Ureter (tissue), 1 donor: Measurements from ENCODE around the gene ALB. TPM values are rescaled to one million over a fixed set of nuclear protein-coding genes. Genes with fewer than 3 reads are reported as not detected.
"Not testable (repeated sequence)": the region's sequence is repeated elsewhere in the genome, so short reads cannot be mapped to it uniquely, and the experiment has no call there.

Source experiments
- DNase-seq: peaks from one replicate; pipeline ENCODE4 v3.0.0-alpha.2; 2020; ENCODE audit warnings: low spot score
- total RNA-seq: library from RNA; stranded (reverse); gene quantifications from one replicate; pipeline ENCODE4 v1.2.4, GENCODE V29; 2023
- donor health status: DM: yes; HTN: yes; CAD: no.

The ALB gene
- total RNA-seq: 11.9 TPM

GRCh38 chr4:73404042-73404441 is at the start of gene ALB:
Gene ALB (plus strand): TSS chr4:73404287. CDS start chr4:73404328, 41 bp downstream.
- DNase-seq: no peak

- not testable (repeated sequence) for DNase-seq
Measured at GRCh38 chr4:73357174-73357573, 46.9 kb upstream of the ALB start.

- not testable (repeated sequence) for DNase-seq
Measured at GRCh38 chr4:73369506-73370199, 34.4 kb upstream of the ALB start.

- no peak for DNase-seq
Measured at GRCh38 chr4:73375328-73375741, 28.8 kb upstream of the ALB start.

- DNase-seq: no peak
Measured at GRCh38 chr4:73376251-73376650, 27.8 kb upstream of the ALB start.

GRCh38 chr4:73376976-73377375 is 27.1 kb upstream of the ALB start:
- DNase-seq: no peak

- no peak for DNase-seq
Measured at GRCh38 chr4:73378887-73379286, 25.2 kb upstream of the ALB start.

GRCh38 chr4:73379946-73380345 is 24.1 kb upstream of the ALB start:
- DNase-seq: no peak

- DNase-seq: no peak
Measured at GRCh38 chr4:73381214-73381613, 22.9 kb upstream of the ALB start.

- no peak for DNase-seq
Measured at GRCh38 chr4:73383452-73383851, 20.6 kb upstream of the ALB start.

GRCh38 chr4:73387552-73387951 is 16.5 kb upstream of the ALB start:
- no peak for DNase-seq

GRCh38 chr4:73388887-73389286 is 15.2 kb upstream of the ALB start:
- DNase-seq: no peak

GRCh38 chr4:73389663-73390062 is 14.4 kb upstream of the ALB start:
- not testable (repeated sequence) for DNase-seq

GRCh38 chr4:73391774-73392173 is 12.3 kb upstream of the ALB start:
- no peak for DNase-seq

GRCh38 chr4:73392936-73393335 is 11.2 kb upstream of the ALB start:
- no peak for DNase-seq

GRCh38 chr4:73396304-73396703 is 7.8 kb upstream of the ALB start:
- DNase-seq: no peak

GRCh38 chr4:73396993-73397972 is 6.8 kb upstream of the ALB start:
- DNase-seq: no peak

- no peak for DNase-seq
Measured at GRCh38 chr4:73401412-73401811, 2.7 kb upstream of the ALB start.

- DNase-seq: no peak
Measured at GRCh38 chr4:73404457-73404856, 370 bp downstream of the ALB start.

- DNase-seq: no peak
Measured at GRCh38 chr4:73405138-73405537, 1.1 kb downstream of the ALB start.

- no peak for DNase-seq
Measured at GRCh38 chr4:73406548-73406875, 2.4 kb downstream of the ALB start.

- no peak for DNase-seq
Measured at GRCh38 chr4:73407227-73407673, 3.2 kb downstream of the ALB start.
